Esophagus squamous epithelium (tissue), 4 donors: ENCODE measurements around the gene ZDHHC9.
"Not testable (repeated sequence)": the region's sequence is repeated elsewhere in the genome, so short reads cannot be mapped to it uniquely, and the experiment has no call there.

Experiments used
- CTCF ChIP-seq, 6 experiments: fragments of 450-650 bp in 4 of 6; fragments of 200-600 bp in 2 of 6; sonication (generic) in 2 of 6; IDR thresholded peaks; one replicate each; pipeline ENCODE4 v1.5.1; 2016 to 2019; ENCODE audit warnings: antibody characterized with exemption in 6 of 6, mild to moderate bottlenecking in 4 of 6, moderate library complexity in 4 of 6
- POLR2A ChIP-seq, 4 donors: fragments of 450-650 bp; IDR thresholded peaks; one replicate each; pipeline ENCODE4 v1.6.1; 2017; ENCODE audit warnings: antibody characterized with exemption in 4 of 4, mild to moderate bottlenecking in 4 of 4, moderate library complexity in 3 of 4

- not testable (repeated sequence) for TF ChIP-seq POLR2A, CTCF (IDR thresholded peaks at IDR 0.05)
Observed at GRCh38 chrX:129851825-129852224, 8.1 kb upstream of the ZDHHC9 start.
